A549 (cell line): ENCODE results near the gene TENM3. TPM values are rescaled to one million over a fixed set of nuclear protein-coding genes. Genes with fewer than 3 reads are reported as not detected.

Source experiments
- ATAC-seq, 2 experiments: fragments of 200-7000 bp in 1 of 2; fragments of >200 bp in 1 of 2; cut with Nextera tagmentation in 1 of 2; cut with Tn5 transposase in 1 of 2; 3 replicates each; pipeline versions ENCODE4 v1.8.0 to v1.9.1; 2018 to 2020; ENCODE audit warnings: mild to moderate bottlenecking in 1 of 2, moderate library complexity in 1 of 2
- CTCF ChIA-PET: fragments of 300-600 bp; sonication (Branson Sonifier 250); formaldehyde crosslinking; extraction: SDS; loops from one replicate; lab custom pipeline; 2021; ENCODE audit warnings: antibody characterized with exemption, inconsistent platforms; lab: Yijun Ruan, JAX
- POLR2A ChIA-PET: fragments of 350-600 bp; formaldehyde crosslinking; extraction: SDS; loops from one replicate; lab custom pipeline; 2021; ENCODE audit warnings: antibody characterized with exemption, inconsistent platforms; lab: Yijun Ruan, JAX
- DNase-seq, 2 experiments: peaks; one replicate each; pipeline versions ENCODE4 v3.0.0 to v3.0.0-alpha.2; 2011 to 2016; ENCODE audit warnings: low read depth in 1 of 2, low spot score in 1 of 2
- FAIRE-seq: peaks from 2 replicates; lab custom pipeline; 2011; peaks lifted over from hg19 to GRCh38; lab: Jason Lieb, UNC
- H3K27ac ChIP-seq, 2 experiments: fragments of >200 bp; sonication (Bioruptor Twin); formaldehyde crosslinking; 3 replicates each; pipeline ENCODE4 v1.5.1; 2016 to 2017
- H3K4me1 ChIP-seq: fragments of >200 bp; sonication (Bioruptor Twin); formaldehyde crosslinking; 3 replicates; pipeline ENCODE4 v1.6.1; 2016
- H3K4me2 ChIP-seq: fragments of >200 bp; sonication (Bioruptor Twin); formaldehyde crosslinking; 3 replicates; pipeline ENCODE4 v1.6.1; 2016
- H3K4me3 ChIP-seq: fragments of >200 bp; sonication (Bioruptor Twin); formaldehyde crosslinking; 3 replicates; pipeline ENCODE4 v1.5.1; 2016
- H3K9me3 ChIP-seq: fragments of >200 bp; sonication (Bioruptor Twin); formaldehyde crosslinking; 3 replicates; pipeline ENCODE4 v1.6.1; 2016
- CBX2 ChIP-seq: fragments of 200-600 bp; sonication (generic); IDR thresholded peaks from 2 replicates; pipeline ENCODE4 v1.6.1; 2016; ENCODE audit warnings: low read depth, mild to moderate bottlenecking, borderline replicate concordance
- E2F6 ChIP-seq: IDR thresholded peaks from 2 replicates; pipeline ENCODE4 v1.6.1; 2012; ENCODE audit warnings: low read depth, borderline replicate concordance
- EHMT2 ChIP-seq: fragments of 200-600 bp; sonication (generic); IDR thresholded peaks from 2 replicates; pipeline ENCODE4 v1.6.1; 2016; ENCODE audit warnings: antibody characterized with exemption, low read depth, mild to moderate bottlenecking, moderate library complexity
- ESRRA ChIP-seq: fragments of 150-350 bp; IDR thresholded peaks from 2 replicates; pipeline ENCODE4 v1.6.1; 2014; ENCODE audit warnings: mild to moderate bottlenecking, low read length, borderline replicate concordance
- FOXS1 ChIP-seq: fragments of 250-450 bp; sonication (Bioruptor Pico); IDR thresholded peaks from 2 replicates; pipeline ENCODE4 v1.5.0; 2020; ENCODE audit warnings: mild to moderate bottlenecking, moderate library complexity
- GATA3 ChIP-seq: IDR thresholded peaks from 2 replicates; pipeline ENCODE4 v1.6.1; 2012; ENCODE audit warnings: borderline replicate concordance
- HOXB13 ChIP-seq: fragments of 250-450 bp; sonication (Bioruptor Pico); IDR thresholded peaks from 2 replicates; pipeline ENCODE4 v1.5.0; 2020; ENCODE audit warnings: low read depth, mild to moderate bottlenecking, moderate library complexity
- JUN ChIP-seq, 2 experiments: fragments of >200 bp; sonication (Bioruptor Twin); formaldehyde crosslinking; IDR thresholded peaks; 2 replicates in 1 of 2; 3 replicates in 1 of 2; pipeline ENCODE4 v1.6.1; 2016 to 2017
- KDM1A ChIP-seq: fragments of 200-600 bp; sonication (generic); IDR thresholded peaks from 2 replicates; pipeline ENCODE4 v1.6.1; 2016; ENCODE audit warnings: low read depth, mild to moderate bottlenecking
- KDM5A ChIP-seq: fragments of 200-600 bp; sonication (generic); IDR thresholded peaks from 2 replicates; pipeline ENCODE4 v1.6.1; 2016; ENCODE audit warnings: antibody characterized with exemption, mild to moderate bottlenecking
- NPAS2 ChIP-seq: fragments of 250-450 bp; sonication (Bioruptor Pico); IDR thresholded peaks from 2 replicates; pipeline ENCODE4 v1.8.0; 2022; ENCODE audit warnings: mild to moderate bottlenecking, moderate library complexity, borderline replicate concordance
- PBX3 ChIP-seq: IDR thresholded peaks from 2 replicates; pipeline ENCODE4 v1.6.1; 2012
- POLR2AphosphoS2 ChIP-seq: conservative IDR thresholded peaks from 2 replicates; pipeline ENCODE4 v1.6.1; 2012; ENCODE audit warnings: low read length, improper control_type of control experiment, inconsistent platforms
- REST ChIP-seq: fragments of 200-600 bp; sonication (generic); IDR thresholded peaks from 2 replicates; pipeline ENCODE4 v1.6.1; 2016; ENCODE audit warnings: antibody characterized with exemption, mild to moderate bottlenecking, moderate library complexity
- RNF2 ChIP-seq: fragments of 200-600 bp; sonication (generic); IDR thresholded peaks from 2 replicates; pipeline ENCODE4 v1.6.1; 2016; ENCODE audit warnings: low read depth, mild to moderate bottlenecking, antibody characterized with exemption, moderate library complexity, borderline replicate concordance
- ZSCAN20 ChIP-seq: fragments of 250-450 bp; sonication (Bioruptor Pico); IDR thresholded peaks from 2 replicates; pipeline ENCODE4 v1.8.0; 2022; ENCODE audit warnings: mild to moderate bottlenecking, moderate library complexity
- WGBS: methylation state at CpG from one replicate; pipeline ENCODE4 v1.1.6; 2017; ENCODE audit errors: missing lambda C conversion rate; 5-methylcytosine and 5-hydroxymethylcytosine counted together
- polyA plus RNA-seq, 4 experiments: library from polyadenylated mRNA; depleted of rRNA in 3 of 4; stranded (reverse); fragments of >200 nt; fragmentation: RNase III in 1 of 4; extraction: RNeasy Plus Mini Kit Qiagen cat#74134 plus additional on column Dnase treatment in 1 of 4; gene quantifications; 2 replicates in 3 of 4; 3 replicates in 1 of 4; pipeline ENCODE4 v1.2.3, GENCODE V29; 2011 to 2017
- TF ChIP-seq, protein P1 (sequence below): fragments of 150-350 bp; IDR thresholded peaks from 2 replicates; pipeline ENCODE4 v1.6.1; 2014; ENCODE audit warnings: low read depth, mild to moderate bottlenecking, low read length

Gene TENM3
- polyA plus RNA-seq, 2 of the 4 experiments (the other 2 are of a cell fraction), result 2.4 to 7.3 TPM

DNA sequence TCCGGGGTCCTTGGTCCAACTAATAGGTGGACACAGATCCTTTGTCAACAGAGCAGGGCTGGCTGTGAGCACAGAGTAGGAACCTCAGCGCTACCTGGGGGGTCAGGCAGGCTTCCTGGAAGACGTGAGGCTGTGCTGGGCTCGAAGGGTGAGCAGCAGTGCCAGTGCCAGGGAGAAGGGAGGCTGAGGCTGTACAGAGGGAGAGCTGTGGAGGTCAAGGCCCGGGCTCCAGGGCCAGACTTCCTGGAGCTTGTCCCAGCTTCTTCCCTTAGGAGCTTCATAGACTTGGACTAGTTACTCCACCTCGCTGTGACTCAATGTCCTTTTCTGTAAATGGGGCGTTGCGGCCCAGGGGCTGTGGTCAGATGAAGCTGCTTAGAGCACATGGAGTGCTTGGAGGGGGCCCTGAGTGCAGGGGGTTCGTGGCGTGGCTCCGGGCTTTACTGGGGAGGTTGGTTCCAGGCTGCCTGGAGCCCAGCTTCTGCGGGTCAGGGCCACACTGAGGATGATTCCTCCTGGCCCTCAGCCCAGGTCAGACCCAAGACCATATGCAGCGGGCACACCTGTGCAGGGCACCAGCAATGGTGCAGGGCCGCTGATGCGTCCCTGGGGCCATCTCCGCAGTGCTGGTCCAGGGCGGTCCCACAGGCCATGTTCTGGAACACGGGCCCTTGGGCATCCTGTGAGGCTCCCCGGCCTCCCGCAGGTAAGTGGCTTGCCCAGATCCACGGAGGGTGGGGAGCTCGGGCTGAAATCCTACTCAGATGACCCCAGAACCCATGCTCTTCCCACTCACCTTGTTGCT lies 575.9 kb downstream of the TENM3 start:
- FAIRE-seq (no peak), ATAC-seq (no peak), DNase-seq (no peak)
- Histone ChIP-seq H3K4me1 (no peaks in the 10 kb centered on the region), H3K27ac (no peak overlapping the region), H3K9me3 (no peaks in the 10 kb centered on the region), H3K4me2 (no peak overlapping the region), H3K4me3 (no peak overlapping the region)
- TF ChIP-seq KDM5A (no peak), FOXS1 (CRISPR knock-in tag) (no peak), RNF2 (no peak)
- ChIA-PET POLR2A (no interaction called here), CTCF (interaction anchor here (0.5 to 1.4 kb wide), 3 partner anchors 10 to 548 kb away, joined by 3 to 6 read pairs (median 5); no protein-coding TSS in a partner anchor)
- 82% methylated on average over 13 of the region's 22 CpGs for WGBS

DNA sequence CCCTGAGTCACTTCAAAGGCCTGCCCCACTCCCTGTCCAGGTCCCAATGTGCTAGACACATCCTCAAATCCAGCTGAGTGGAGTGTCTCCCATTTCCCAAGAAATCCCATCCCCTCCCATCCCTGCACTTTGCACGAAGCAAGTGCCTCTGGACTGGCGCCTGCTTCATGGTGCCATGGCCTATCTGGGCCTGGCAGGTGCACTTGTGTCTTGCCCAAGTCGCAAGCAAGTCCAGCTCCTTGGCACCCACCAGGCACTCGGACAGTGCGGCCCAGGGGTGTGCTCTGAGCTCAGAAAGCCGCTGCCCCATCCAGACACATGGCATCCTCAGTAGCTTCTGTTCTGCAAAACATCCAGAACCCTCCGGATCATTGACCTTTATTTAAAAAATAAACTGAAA lies 576.5 kb downstream of the TENM3 start:
- Histone ChIP-seq H3K4me2 (no peak overlapping the region), H3K4me1 (no peaks in the 10 kb centered on the region), H3K9me3 (no peaks in the 10 kb centered on the region), H3K4me3 (no peak overlapping the region), H3K27ac (no peak overlapping the region)
- no peak for DNase-seq
- TF ChIP-seq HOXB13, result no peak
- TF ChIP-seq POLR2AphosphoS2, result no peak
- no peak for TF ChIP-seq CBX2
- TF ChIP-seq NPAS2 (CRISPR knock-in tag), result no peak
- TF ChIP-seq E2F6, result no peak
- TF ChIP-seq JUN (IDR thresholded peaks at IDR 0.05), result no peak
- no peak for TF ChIP-seq RNF2
- TF ChIP-seq KDM1A, result no peak
- TF ChIP-seq FOXS1 (CRISPR knock-in tag), result no peak
- no peak for TF ChIP-seq ZSCAN20 (CRISPR knock-in tag)
- TF ChIP-seq GATA3, result no peak
- no peak for TF ChIP-seq ESRRA
- TF ChIP-seq PBX3, result no peak
- no peak for TF ChIP-seq EHMT2
- TF ChIP-seq REST, result no peak
- TF ChIP-seq, protein P1, sequence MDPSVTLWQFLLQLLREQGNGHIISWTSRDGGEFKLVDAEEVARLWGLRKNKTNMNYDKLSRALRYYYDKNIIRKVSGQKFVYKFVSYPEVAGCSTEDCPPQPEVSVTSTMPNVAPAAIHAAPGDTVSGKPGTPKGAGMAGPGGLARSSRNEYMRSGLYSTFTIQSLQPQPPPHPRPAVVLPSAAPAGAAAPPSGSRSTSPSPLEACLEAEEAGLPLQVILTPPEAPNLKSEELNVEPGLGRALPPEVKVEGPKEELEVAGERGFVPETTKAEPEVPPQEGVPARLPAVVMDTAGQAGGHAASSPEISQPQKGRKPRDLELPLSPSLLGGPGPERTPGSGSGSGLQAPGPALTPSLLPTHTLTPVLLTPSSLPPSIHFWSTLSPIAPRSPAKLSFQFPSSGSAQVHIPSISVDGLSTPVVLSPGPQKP, result no peak
- no peak for FAIRE-seq
- ChIA-PET POLR2A (no interaction called here), CTCF (interaction anchor here (1.0 to 1.4 kb wide), 2 partner anchors 10 to 13 kb away, joined by 5 to 6 read pairs; no protein-coding TSS in a partner anchor)
- WGBS, result 56% methylated on average over 7 of the region's 7 CpGs
- ATAC-seq, result no peak
